Mucosa of descending colon (tissue), 3 donors: ENCODE measurements around the gene HMX1. TPM values are rescaled to one million over a fixed set of nuclear protein-coding genes. Genes with fewer than 3 reads are reported as not detected.

Experiments used
- ATAC-seq: fragments of 200-7000 bp; cut with Tn5 transposase; one replicate; pipeline ENCODE4 v1.9.1; 2020; ENCODE audit warnings: mild to moderate bottlenecking, moderate library complexity
- DNase-seq, 3 donors: peaks; one replicate each; pipeline ENCODE4 v3.0.0-alpha.2; 2020
- H3K36me3 ChIP-seq: fragments of 200-600 bp; one replicate; pipeline ENCODE4 v1.8.0; 2021; ENCODE audit warnings: low read depth, mild to moderate bottlenecking
- H3K4me1 ChIP-seq: fragments of 200-600 bp; one replicate; pipeline ENCODE4 v1.8.0; 2021; ENCODE audit warnings: low read depth, mild to moderate bottlenecking
- H3K4me3 ChIP-seq: fragments of 200-600 bp; one replicate; pipeline ENCODE4 v1.8.0; 2021; ENCODE audit warnings: mild to moderate bottlenecking
- H3K9me3 ChIP-seq: fragments of 200-600 bp; one replicate; pipeline ENCODE4 v1.8.0; 2021; ENCODE audit warnings: mild to moderate bottlenecking
- CTCF ChIP-seq: fragments of 200-600 bp; IDR thresholded peaks from one replicate; pipeline ENCODE4 v1.8.0; 2022; ENCODE audit warnings: antibody characterized with exemption, mild to moderate bottlenecking
- intact Hi-C, 2 donors: fragments of 100-400 bp; cut with DNase I in 1 of 2; cut with micrococcal nuclease in 1 of 2; formaldehyde crosslinking; loops; one replicate each; pipeline versions ENCODE4 v1.11.0 to v1.11.1; 2022; cut with DNase I, micrococcal nuclease
- total RNA-seq, 3 donors: library from RNA; stranded (reverse); fragmentation: NEBNext Ultra II Directional in 2 of 3; extraction: Animal tissue kit (Norgen Biotek cat#: 25700) in 2 of 3; gene quantifications; one replicate each; pipeline versions ENCODE4 v1.2.1 to v1.2.4, GENCODE V29; 2021 to 2023
- donor health status: DM: no; HTN: no; CAD: no; lungs with moderate emphysema.
- donor health status: DM: no; HTN: no; CAD: no.
- donor health status: DM: no; HTN: yes; CAD: no.

HMX1 gene
- total RNA-seq, 3 donors from 2014 or later = 0.19 TPM; not detected in 2

GRCh38 chr4:8830056-8830455 lies 41.6 kb downstream of the HMX1 start:
- ATAC-seq = no peak
- H3K36me3 ChIP-seq = no peaks in the 10 kb centered on the region

GRCh38 chr4:8829584-8829983 lies 42.1 kb downstream of the HMX1 start:
- no peaks in the 10 kb centered on the region for H3K36me3 ChIP-seq
- H3K4me3 ChIP-seq = no peak overlapping the region
- intact Hi-C loops = no loop called here
- ATAC-seq = no peak
- no peaks in the 10 kb centered on the region for H3K4me1 ChIP-seq
- no peak for TF ChIP-seq CTCF
- no peaks in the 10 kb centered on the region for H3K9me3 ChIP-seq
- no peak for DNase-seq

More at GRCh38 chr4:8830056-8830455, 41.6 kb downstream of the HMX1 start:
- H3K9me3 ChIP-seq = no peaks in the 10 kb centered on the region
- no peaks in the 10 kb centered on the region for H3K4me1 ChIP-seq
- intact Hi-C loops = no loop called here
- no peak overlapping the region for H3K4me3 ChIP-seq
- TF ChIP-seq CTCF = no peak
- DNase-seq = no peak

- Histone ChIP-seq H3K9me3 (no peaks in the 10 kb centered on the region), H3K4me1 (no peaks in the 10 kb centered on the region), H3K4me3 (no peak overlapping the region), H3K36me3 (no peaks in the 10 kb centered on the region)
- intact Hi-C loops = no loop called here
- DNase-seq = no peak
- no peak for ATAC-seq
- TF ChIP-seq CTCF = no peak
These were observed 42.8 kb downstream of the HMX1 start for GRCh38 chr4:8828869-8829268.

GRCh38 chr4:8821151-8821950 lies 50.3 kb downstream of the HMX1 start:
- no peaks in the 10 kb centered on the region for H3K4me1 ChIP-seq
- H3K4me3 ChIP-seq = no peak overlapping the region
- ATAC-seq = no peak
- no peak for TF ChIP-seq CTCF
- H3K9me3 ChIP-seq = no peaks in the 10 kb centered on the region
- no peak for DNase-seq
- no peaks in the 10 kb centered on the region for H3K36me3 ChIP-seq
- intact Hi-C loops = no loop called here

- no peaks in the 10 kb centered on the region for H3K9me3 ChIP-seq
- intact Hi-C loops = no loop called here
- H3K36me3 ChIP-seq = no peaks in the 10 kb centered on the region
- H3K4me3 ChIP-seq = no peak overlapping the region
- TF ChIP-seq CTCF = no peak
- no peaks in the 10 kb centered on the region for H3K4me1 ChIP-seq
- no peak for ATAC-seq
- no peak for DNase-seq
These were observed 51.2 kb downstream of the HMX1 start for GRCh38 chr4:8820178-8821102.
